ENCODE results near the gene FAM120A.

DNA sequence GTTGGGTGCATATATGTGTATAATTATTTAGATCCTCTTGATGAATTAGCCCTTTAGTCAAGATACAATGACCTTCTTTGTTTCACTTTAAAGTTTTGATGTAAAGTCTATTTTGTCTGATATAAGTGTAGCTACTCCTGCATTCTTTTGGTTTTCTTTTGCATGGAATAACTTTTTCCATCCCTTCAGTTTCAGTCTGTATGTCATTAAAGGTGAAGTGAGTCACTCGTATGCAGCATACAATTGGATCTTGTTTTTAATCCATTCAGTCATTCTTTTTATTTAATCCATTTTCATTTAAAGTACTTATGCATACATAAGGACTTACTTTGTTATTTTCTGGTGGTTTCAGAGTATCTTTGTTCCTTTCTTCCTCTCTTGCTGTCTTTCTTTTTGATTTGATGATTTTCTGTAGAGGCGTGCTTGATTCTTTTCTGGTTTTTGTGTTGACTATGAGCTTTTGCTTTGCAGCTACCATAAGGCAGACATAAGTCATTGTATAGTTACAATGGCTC is 36.3 kb upstream of the FAM120A start:
- TF ChIP-seq POLR2A (IDR thresholded peaks at IDR 0.05; ENCODE audit: low read length) (no peak), GATA1 (IDR thresholded peaks at IDR 0.05; ENCODE audit: low read depth, low read length) (no peak)
